HEK293T (cell line): ENCODE data around the gene CNOT2.

Source experiments
- BHLHE40 ChIP-seq: fragments of 450-650 bp; IDR thresholded peaks from 2 replicates; pipeline ENCODE4 v1.6.1; 2016; ENCODE audit warnings: mild to moderate bottlenecking, moderate library complexity, borderline replicate concordance
- ELF4 ChIP-seq: fragments of 450-650 bp; IDR thresholded peaks from 2 replicates; pipeline ENCODE4 v1.6.1; 2017; ENCODE audit warnings: antibody characterized with exemption
- FOXA1 ChIP-seq: fragments of 450-650 bp; IDR thresholded peaks from 2 replicates; pipeline ENCODE4 v1.6.1; 2016; ENCODE audit warnings: mild to moderate bottlenecking
- FOXM1 ChIP-seq: fragments of 450-650 bp; IDR thresholded peaks from 2 replicates; pipeline ENCODE4 v1.6.1; 2017; ENCODE audit warnings: mild to moderate bottlenecking, borderline replicate concordance
- NFRKB ChIP-seq: fragments of 450-650 bp; IDR thresholded peaks from 2 replicates; pipeline ENCODE4 v1.6.1; 2016; ENCODE audit warnings: mild to moderate bottlenecking, moderate library complexity
- SP1 ChIP-seq: fragments of 450-650 bp; IDR thresholded peaks from 2 replicates; pipeline ENCODE4 v1.6.1; 2017
- ZNF384 ChIP-seq: fragments of 450-650 bp; IDR thresholded peaks from 2 replicates; pipeline ENCODE4 v1.6.1; 2016
- TF ChIP-seq, protein P1 (sequence below): fragments of 450-650 bp; IDR thresholded peaks from 2 replicates; pipeline ENCODE4 v1.6.1; 2016

DNA sequence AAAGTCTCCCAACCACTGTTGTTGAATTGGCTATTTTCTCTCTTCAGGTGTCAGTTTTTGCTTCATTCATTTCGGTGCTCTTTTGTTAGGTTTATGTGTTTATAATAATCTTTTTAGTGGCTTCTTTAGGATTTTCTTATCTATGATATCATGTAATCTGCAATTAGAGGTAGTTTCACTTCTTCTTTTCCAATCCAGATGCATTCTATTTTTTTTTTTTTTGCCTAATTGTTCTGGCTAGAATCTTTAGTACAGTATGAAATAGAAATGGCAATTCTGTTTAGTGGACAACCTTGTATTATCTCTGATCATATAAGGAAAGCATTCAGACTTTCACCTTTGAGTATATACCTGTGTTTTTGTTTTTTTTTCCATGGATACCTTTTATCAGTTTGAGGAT is 17.4 kb downstream of the CNOT2 start:
- no peak for TF ChIP-seq FOXA1
- no peak for TF ChIP-seq NFRKB
- no peak for TF ChIP-seq ELF4
- TF ChIP-seq BHLHE40 = no peak
- no peak for TF ChIP-seq SP1
- TF ChIP-seq FOXM1 = no peak
- TF ChIP-seq, protein P1, sequence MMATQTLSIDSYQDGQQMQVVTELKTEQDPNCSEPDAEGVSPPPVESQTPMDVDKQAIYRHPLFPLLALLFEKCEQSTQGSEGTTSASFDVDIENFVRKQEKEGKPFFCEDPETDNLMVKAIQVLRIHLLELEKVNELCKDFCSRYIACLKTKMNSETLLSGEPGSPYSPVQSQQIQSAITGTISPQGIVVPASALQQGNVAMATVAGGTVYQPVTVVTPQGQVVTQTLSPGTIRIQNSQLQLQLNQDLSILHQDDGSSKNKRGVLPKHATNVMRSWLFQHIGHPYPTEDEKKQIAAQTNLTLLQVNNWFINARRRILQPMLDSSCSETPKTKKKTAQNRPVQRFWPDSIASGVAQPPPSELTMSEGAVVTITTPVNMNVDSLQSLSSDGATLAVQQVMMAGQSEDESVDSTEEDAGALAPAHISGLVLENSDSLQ = no peak
- TF ChIP-seq ZNF384 = no peak
